H1 (cell line): ENCODE measurements around the gene SPON2. TPM values are rescaled to one million over a fixed set of nuclear protein-coding genes. Genes with fewer than 3 reads are reported as not detected.

Experiments used
- KDM5A ChIP-seq: fragments of 200-600 bp; IDR thresholded peaks from 2 replicates; pipeline ENCODE4 v1.7.1; 2012; ENCODE audit warnings: mild to moderate bottlenecking, low read length, inconsistent platforms, mixed read lengths
- SIN3A ChIP-seq, 2 experiments: IDR thresholded peaks in 1 of 2; conservative IDR thresholded peaks in 1 of 2; 2 replicates each; pipeline ENCODE4 v1.6.1; 2011 to 2012; ENCODE audit warnings: low read length in 2 of 2, improper control_type of control experiment in 1 of 2, low read depth in 1 of 2, mild to moderate bottlenecking in 1 of 2
- polyA plus RNA-seq, 7 experiments: library from polyadenylated mRNA; depleted of rRNA in 3 of 7; stranded (reverse) in 5 of 7; unstranded in 2 of 7; fragments of >200 nt in 5 of 7; fragments of 200-250 nt in 2 of 7; gene quantifications; 1 replicate in 5 of 7; 2 replicates in 1 of 7; 4 replicates in 1 of 7; pipeline versions ENCODE4 v1.2.1 to v1.2.3, GENCODE V29; 2011 to 2013; ENCODE audit warnings: missing spikeins in 2 of 7, mixed read lengths in 2 of 7
- total RNA-seq: library from RNA; stranded (reverse); fragmentation: NEBNext Ultra II Directional; extraction: Animal tissue kit (Norgen Biotek cat#: 25700); gene quantifications from 2 replicates; pipeline ENCODE4 v1.2.1, GENCODE V29; 2021

Gene SPON2
- total and polyA plus RNA-seq, 2 of the 8 experiments (the other 6 are each of a cell fraction or from before 2014, with no cell fraction given) = 2.8 to 3.2 TPM

GRCh38 chr4:1191621-1192020 lies 19.2 kb upstream of the SPON2 start (continued):
- no peak for TF ChIP-seq SIN3A (conservative IDR thresholded peaks at IDR 0.05 in 1 of 2, IDR thresholded peaks at IDR 0.05 in 1 of 2; ENCODE audit: low read depth in 1 of 2, low read length in 2 of 2)
- TF ChIP-seq KDM5A = no peak
- TF ChIP-seq, all 59 proteins: peak for 0
